Left lung (tissue), 10 donors: ENCODE data around the gene LMF1. TPM values are rescaled to one million over a fixed set of nuclear protein-coding genes. Genes with fewer than 3 reads are reported as not detected.

Source experiments
- ATAC-seq: fragments of 200-7000 bp; cut with Tn5 transposase; one replicate; pipeline ENCODE4 v1.9.1; 2020; ENCODE audit warnings: moderate library complexity
- DNase-seq, 4 donors: peaks; one replicate each; pipeline ENCODE4 v3.0.0-alpha.2; 2013 to 2020
- H3K27ac ChIP-seq, 2 donors: fragments of 200-600 bp; sonication (generic) in 1 of 2; one replicate each; pipeline versions ENCODE4 v1.5.0 to v1.8.0; 2020 to 2021
- H3K27me3 ChIP-seq, 2 donors: fragments of 200-600 bp; sonication (generic) in 1 of 2; one replicate each; pipeline versions ENCODE4 v1.5.0 to v1.8.0; 2020 to 2021
- H3K36me3 ChIP-seq, 2 donors: fragments of 200-600 bp; sonication (generic) in 1 of 2; one replicate each; pipeline versions ENCODE4 v1.5.0 to v1.8.0; 2020 to 2021
- H3K4me1 ChIP-seq, 2 donors: fragments of 200-600 bp; one replicate each; pipeline ENCODE4 v1.8.0; 2021
- H3K4me3 ChIP-seq, 2 donors: fragments of 200-600 bp; sonication (generic) in 1 of 2; one replicate each; pipeline versions ENCODE4 v1.5.0 to v1.8.0; 2020 to 2021; ENCODE audit warnings: mild to moderate bottlenecking in 1 of 2
- H3K9me3 ChIP-seq, 2 donors: fragments of 200-600 bp; sonication (generic) in 1 of 2; one replicate each; pipeline versions ENCODE4 v1.5.0 to v1.8.0; 2020 to 2021
- intact Hi-C, 2 donors: fragments of 100-400 bp; cut with DNase I; formaldehyde crosslinking; loops; one replicate each; pipeline versions ENCODE4 v1.11.2 to v1.14.2; 2022
- polyA plus RNA-seq, 6 donors: library from polyadenylated mRNA; unstranded; fragments of 120-200 nt; gene quantifications; one replicate each; pipeline ENCODE4 v1.2.1, GENCODE V29; 2013; ENCODE audit not compliant: insufficient read length in 6 of 6
- total RNA-seq, 2 donors: library from RNA; stranded (reverse); fragmentation: NEBNext Ultra II Directional; extraction: Animal tissue kit (Norgen Biotek cat#: 25700); gene quantifications; one replicate each; pipeline ENCODE4 v1.2.1, GENCODE V29; 2021
- TF ChIP-seq, protein P1 (sequence below), 2 donors: fragments of 200-600 bp; sonication (generic) in 1 of 2; IDR thresholded peaks; one replicate each; pipeline versions ENCODE4 v1.5.0 to v1.8.0; 2021; ENCODE audit warnings: antibody characterized with exemption in 2 of 2
- donor health status: DM: no; HTN: yes; CAD: no.
- donor health status: DM: no; HTN: no; CAD: no.

The LMF1 gene
- total and polyA plus RNA-seq, 8 donors: 15.5 to 23.1 (median 20.4) TPM

- TF ChIP-seq, protein P1, sequence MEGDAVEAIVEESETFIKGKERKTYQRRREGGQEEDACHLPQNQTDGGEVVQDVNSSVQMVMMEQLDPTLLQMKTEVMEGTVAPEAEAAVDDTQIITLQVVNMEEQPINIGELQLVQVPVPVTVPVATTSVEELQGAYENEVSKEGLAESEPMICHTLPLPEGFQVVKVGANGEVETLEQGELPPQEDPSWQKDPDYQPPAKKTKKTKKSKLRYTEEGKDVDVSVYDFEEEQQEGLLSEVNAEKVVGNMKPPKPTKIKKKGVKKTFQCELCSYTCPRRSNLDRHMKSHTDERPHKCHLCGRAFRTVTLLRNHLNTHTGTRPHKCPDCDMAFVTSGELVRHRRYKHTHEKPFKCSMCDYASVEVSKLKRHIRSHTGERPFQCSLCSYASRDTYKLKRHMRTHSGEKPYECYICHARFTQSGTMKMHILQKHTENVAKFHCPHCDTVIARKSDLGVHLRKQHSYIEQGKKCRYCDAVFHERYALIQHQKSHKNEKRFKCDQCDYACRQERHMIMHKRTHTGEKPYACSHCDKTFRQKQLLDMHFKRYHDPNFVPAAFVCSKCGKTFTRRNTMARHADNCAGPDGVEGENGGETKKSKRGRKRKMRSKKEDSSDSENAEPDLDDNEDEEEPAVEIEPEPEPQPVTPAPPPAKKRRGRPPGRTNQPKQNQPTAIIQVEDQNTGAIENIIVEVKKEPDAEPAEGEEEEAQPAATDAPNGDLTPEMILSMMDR (IDR thresholded peaks at IDR 0.05): no peak
- Histone ChIP-seq H3K27ac (no peak overlapping the region), H3K9me3 (no peaks in the 10 kb centered on the region), H3K27me3 (no peaks in the 10 kb centered on the region), H3K4me1 (no peaks in the 10 kb centered on the region), H3K4me3 (no peak overlapping the region), H3K36me3 (peaks cover 0 to 14% of the 10 kb centered on the region in 2 donors)
- DNase-seq: peak in 1 of 4 donors; percentile 76
- intact Hi-C loops: no loop called here
- ATAC-seq: no peak
Measured at GRCh38 chr16:894841-895240, 75.9 kb downstream of the LMF1 start.

DNA sequence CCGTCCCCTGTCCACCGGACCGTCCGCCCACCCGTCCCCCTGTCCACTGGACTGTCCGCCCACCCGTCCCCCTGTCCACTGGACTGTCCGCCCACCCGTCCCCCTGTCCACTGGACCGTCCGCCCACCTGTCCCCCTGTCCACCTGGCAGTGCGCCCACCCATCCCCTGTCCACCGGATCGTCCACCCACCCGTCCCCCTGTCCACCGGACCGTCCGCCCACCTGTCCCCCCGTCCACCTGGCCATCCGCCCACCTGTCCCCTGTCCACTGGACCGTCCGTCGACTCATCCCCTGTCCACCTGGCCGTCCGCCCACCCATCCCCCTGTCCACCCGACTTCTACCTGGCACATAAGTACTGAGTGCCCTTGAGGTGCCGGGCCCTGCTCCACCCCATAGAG, 76.6 kb downstream of the LMF1 start:
- TF ChIP-seq, protein P1 (IDR thresholded peaks at IDR 0.05): no peak
- Histone ChIP-seq H3K27ac (no peak overlapping the region), H3K4me3 (no peak overlapping the region), H3K36me3 (peaks cover 0 to 16% of the 10 kb centered on the region in 2 donors), H3K4me1 (no peaks in the 10 kb centered on the region), H3K27me3 (no peaks in the 10 kb centered on the region), H3K9me3 (no peaks in the 10 kb centered on the region)
- ATAC-seq (no peak), DNase-seq (peak in 1 of 4 donors; percentile 83)
- intact Hi-C loops: no loop called here

DNA sequence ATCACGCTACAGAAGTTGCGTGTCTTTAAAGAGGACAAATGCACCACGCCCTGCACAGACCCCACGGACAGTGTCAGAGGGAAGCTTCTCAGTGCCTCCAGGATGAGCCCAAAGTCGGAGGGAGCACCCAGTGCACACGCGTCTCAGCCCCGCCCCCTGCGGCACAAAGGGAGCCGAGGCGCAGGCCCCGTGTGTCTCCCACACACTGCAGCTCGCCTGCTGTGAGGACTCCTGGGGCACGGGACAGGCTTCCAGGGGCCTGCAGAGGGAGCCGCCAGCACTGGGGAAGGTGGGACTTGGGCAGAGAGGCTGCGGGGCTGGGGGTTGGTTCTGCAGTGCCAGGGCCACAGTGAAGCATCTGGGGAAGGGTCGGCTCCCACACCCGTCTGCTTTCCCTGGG, 77.4 kb downstream of the LMF1 start:
- peaks cover 0 to 20% of the 10 kb centered on the region in 2 donors for H3K36me3 ChIP-seq
- no peaks in the 10 kb centered on the region for H3K4me1 ChIP-seq
- H3K27ac ChIP-seq: no peak overlapping the region
- DNase-seq (peak in 1 of 4 donors; percentile 59), ATAC-seq (no peak)
- TF ChIP-seq, protein P1 (IDR thresholded peaks at IDR 0.05): no peak
- H3K9me3 ChIP-seq: no peaks in the 10 kb centered on the region
- intact Hi-C loops: no loop called here
- H3K27me3 ChIP-seq: no peaks in the 10 kb centered on the region
- H3K4me3 ChIP-seq: no peak overlapping the region

DNA sequence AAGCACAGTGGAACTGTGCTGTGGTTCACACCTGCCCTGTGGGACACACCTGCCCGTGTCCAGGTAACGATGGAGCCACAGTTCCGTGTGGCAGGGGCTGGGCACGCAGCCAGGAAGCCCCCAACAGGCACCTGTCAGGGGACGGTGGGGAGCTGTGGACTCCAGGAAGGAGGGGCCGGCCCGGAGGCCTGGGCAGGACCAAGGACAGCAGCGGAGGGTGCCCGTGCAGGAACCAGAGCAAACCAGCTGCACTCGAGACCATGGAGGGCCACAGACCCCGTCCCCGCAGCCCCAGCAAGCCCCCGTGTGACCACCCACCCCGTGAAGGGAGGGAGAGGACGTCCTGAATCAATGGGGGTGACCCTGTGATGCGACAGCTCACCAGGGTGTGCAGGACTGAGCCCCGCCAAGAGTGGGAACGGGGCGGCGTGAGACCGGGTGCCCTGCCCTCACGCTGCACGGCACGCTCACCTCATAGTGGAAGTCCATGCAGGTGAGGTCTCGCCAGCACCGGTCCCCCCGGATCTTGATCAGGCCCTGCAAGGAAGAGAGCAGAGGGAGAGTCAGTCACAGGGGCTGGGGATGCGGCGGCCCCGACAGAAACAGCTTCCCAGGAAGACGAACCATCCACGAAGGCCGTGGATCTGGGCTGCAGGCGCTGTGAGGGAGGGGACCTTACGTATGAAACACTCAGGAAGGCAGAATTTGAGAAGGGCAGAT, 78.1 kb downstream of the LMF1 start:
- Histone ChIP-seq H3K9me3 (no peaks in the 10 kb centered on the region), H3K4me1 (no peaks in the 10 kb centered on the region), H3K4me3 (no peak overlapping the region), H3K27ac (no peak overlapping the region), H3K27me3 (no peaks in the 10 kb centered on the region), H3K36me3 (peaks cover 0 to 20% of the 10 kb centered on the region in 2 donors)
- TF ChIP-seq, protein P1 (IDR thresholded peaks at IDR 0.05): no peak
- ATAC-seq: peak; percentile 10
- peak in 1 of 4 donors; percentile 71 for DNase-seq
- intact Hi-C loops: no loop called here

- no peaks in the 10 kb centered on the region for H3K27me3 ChIP-seq
- H3K4me1 ChIP-seq: no peaks in the 10 kb centered on the region
- H3K27ac ChIP-seq: no peak overlapping the region
- intact Hi-C loops: no loop called here
- H3K36me3 ChIP-seq: peaks cover 0 to 20% of the 10 kb centered on the region in 2 donors
- H3K9me3 ChIP-seq: no peaks in the 10 kb centered on the region
- TF ChIP-seq, protein P1 (IDR thresholded peaks at IDR 0.05): no peak
- no peak for ATAC-seq
- peak in 1 of 4 donors; percentile 67 for DNase-seq
- H3K4me3 ChIP-seq: no peak overlapping the region
Measured at GRCh38 chr16:892006-892405, 78.8 kb downstream of the LMF1 start.
